Posterior vena cava (tissue), 2 donors: ENCODE measurements around the gene STAP1. TPM values are rescaled to one million over a fixed set of nuclear protein-coding genes. Genes with fewer than 3 reads are reported as not detected.
"Not testable (repeated sequence)": the region's sequence is repeated elsewhere in the genome, so short reads cannot be mapped to it uniquely, and the experiment has no call there.

Experiments used
- DNase-seq: peaks from one replicate; pipeline ENCODE4 v3.0.0-alpha.2; 2020; ENCODE audit warnings: low spot score
- intact Hi-C, 2 donors: fragments of 100-400 bp; cut with DNase I; formaldehyde crosslinking; loops; one replicate each; pipeline versions ENCODE4 v1.14.1 to v1.14.2; 2022 to 2023
- total RNA-seq, 2 donors: library from RNA; stranded (reverse); fragmentation: NEBNext Ultra II Directional; extraction: Animal tissue kit (Norgen Biotek cat#: 25700); gene quantifications; one replicate each; pipeline ENCODE4 v1.2.1, GENCODE V29; 2021
- donor health status: DM: yes; HTN: yes; CAD: no.
- donor health status: DM: yes; HTN: yes; CAD: no.

Gene STAP1
- total RNA-seq, 2 donors from 2014 or later = 0.38 TPM; not detected in 1

DNA sequence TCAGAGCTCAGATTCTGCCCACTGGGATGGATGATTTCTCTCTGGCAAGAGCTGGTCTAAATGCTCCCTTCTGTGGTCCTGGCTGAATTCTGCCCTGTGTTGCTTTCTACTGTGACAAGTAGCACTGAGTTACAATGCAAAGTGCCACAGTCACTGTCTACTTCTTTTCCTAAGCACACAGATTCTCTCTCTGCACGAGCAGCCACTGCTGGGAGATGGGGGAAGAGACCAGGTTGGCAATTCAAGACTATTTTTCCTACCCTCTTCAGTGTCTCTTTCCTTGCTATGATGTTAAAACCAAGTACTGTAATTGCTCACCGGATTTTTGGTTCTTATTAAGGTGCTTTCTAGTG, 45.5 kb downstream of the STAP1 start:
- DNase-seq = no peak
- intact Hi-C loops = no loop called here

GRCh38 chr4:67604749-67605148, 46.2 kb downstream of the STAP1 start:
- intact Hi-C loops = no loop called here
- no peak for DNase-seq

DNA sequence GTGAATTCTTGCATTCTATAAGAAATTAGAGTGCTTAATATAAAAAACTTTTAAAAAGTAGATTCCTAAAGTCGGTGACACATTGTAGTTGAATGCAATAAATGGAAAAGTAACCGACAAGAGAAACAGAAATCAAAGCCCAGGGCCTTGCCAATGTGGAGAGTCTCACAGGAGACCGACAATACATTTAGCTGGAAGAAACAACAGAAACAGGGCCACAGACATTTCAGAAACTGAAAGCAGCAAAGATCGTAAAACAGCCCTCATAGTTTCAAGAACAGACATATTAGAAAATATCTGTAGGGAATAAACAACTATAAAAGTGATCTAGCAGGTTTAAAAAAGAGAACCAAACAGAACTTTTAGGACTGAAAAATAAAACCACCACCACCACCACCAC, 49.5 kb downstream of the STAP1 start:
- intact Hi-C loops = no loop called here
- no peak for DNase-seq

GRCh38 chr4:67614186-67614585, 55.7 kb downstream of the STAP1 start:
- intact Hi-C loops = no loop called here
- DNase-seq = no peak

- intact Hi-C loops = no loop called here
- no peak for DNase-seq
Measured at GRCh38 chr4:67615119-67615518, 56.6 kb downstream of the STAP1 start.

GRCh38 chr4:67616478-67616877, 58.0 kb downstream of the STAP1 start:
- intact Hi-C loops = no loop called here
- DNase-seq = no peak

GRCh38 chr4:67624939-67625338, 66.4 kb downstream of the STAP1 start:
- DNase-seq = no peak
- intact Hi-C loops = no loop called here

GRCh38 chr4:67632492-67632891, 74.0 kb downstream of the STAP1 start:
- DNase-seq = no peak
- intact Hi-C loops = no loop called here

GRCh38 chr4:67634741-67635140, 76.2 kb downstream of the STAP1 start:
- intact Hi-C loops = no loop called here
- no peak for DNase-seq

- DNase-seq = no peak
- intact Hi-C loops = no loop called here
Measured at GRCh38 chr4:67635331-67635730, 76.8 kb downstream of the STAP1 start.

GRCh38 chr4:67636978-67637377, 78.5 kb downstream of the STAP1 start:
- DNase-seq, intact Hi-C loops: not testable (repeated sequence)

- intact Hi-C loops = no loop called here
- DNase-seq = no peak
Measured at GRCh38 chr4:67638136-67638535, 79.6 kb downstream of the STAP1 start.

- intact Hi-C loops = no loop called here
Measured at GRCh38 chr4:67651536-67651935, 93.0 kb downstream of the STAP1 start.

More at GRCh38 chr4:67651536-67651935, 93.0 kb downstream of the STAP1 start:
- no peak for DNase-seq

Other genes starting within 250 kb of the STAP1 start
- 10 to 100 TPM; 18.3 to 20.1 TPM for gene CENPC, start 13.2 kb upstream of the STAP1 start, total RNA-seq
- 10 to 100 TPM; 33.7 to 48.9 TPM for gene UBA6, start 142.4 kb downstream of the STAP1 start, total RNA-seq
- gene GNRHR, start 195.7 kb downstream of the STAP1 start, total RNA-seq = not detected